H1 (cell line): ENCODE measurements around the gene SLC35F3. TPM values are rescaled to one million over a fixed set of nuclear protein-coding genes. Genes with fewer than 3 reads are reported as not detected.

Experiments
- CTCF ChIA-PET: fragments of 300-600 bp; sonication (Branson Sonifier 250); formaldehyde crosslinking; loops from one replicate; lab custom pipeline; 2021; ENCODE audit not compliant: partially characterized antibody; lab: Charles Lee
- POLR2A ChIA-PET: fragments of 300-600 bp; sonication (Branson Sonifier 250); formaldehyde crosslinking; loops from one replicate; lab custom pipeline; 2021; ENCODE audit warnings: inconsistent platforms; ENCODE audit not compliant: partially characterized antibody; lab: Charles Lee
- DNase-seq, 2 experiments: peaks; one replicate each; pipeline versions ENCODE4 v3.0.0 to v3.0.0-alpha.2; 2010 to 2022; ENCODE audit warnings: low spot score in 2 of 2, low read depth in 1 of 2, mixed read lengths in 1 of 2
- FAIRE-seq: peaks from 2 replicates; lab custom pipeline; 2011; peaks lifted over from hg19 to GRCh38; lab: Jason Lieb, UNC
- H2AFZ ChIP-seq: 2 replicates; pipeline ENCODE4 v1.8.1; 2012; ENCODE audit warnings: low read length, inconsistent platforms
- H2AK5ac ChIP-seq: 2 replicates; pipeline ENCODE4 v1.6.1; 2013; ENCODE audit warnings: low read depth, low read length
- H2BK120ac ChIP-seq: replicated peaks from 2 replicates; pipeline ENCODE3; 2013; ENCODE audit warnings: low read depth, low read length, inconsistent platforms
- H2BK12ac ChIP-seq: 2 replicates; pipeline ENCODE4 v1.6.1; 2013; ENCODE audit warnings: low read depth, low read length
- H2BK15ac ChIP-seq: 2 replicates; pipeline ENCODE4 v1.6.1; 2013; ENCODE audit warnings: low read length
- H2BK20ac ChIP-seq: 2 replicates; pipeline ENCODE4 v1.6.1; 2013; ENCODE audit warnings: low read length
- H2BK5ac ChIP-seq: 2 replicates; pipeline ENCODE4 v1.6.1; 2013; ENCODE audit warnings: low read depth, low read length
- H3K14ac ChIP-seq: 2 replicates; pipeline ENCODE4 v1.6.1; 2013; ENCODE audit warnings: inconsistent platforms; ENCODE audit not compliant: insufficient read length
- H3K18ac ChIP-seq: 2 replicates; pipeline ENCODE4 v1.6.1; 2013; ENCODE audit warnings: low read length; ENCODE audit errors: extremely low read depth
- H3K23ac ChIP-seq: 2 replicates; pipeline ENCODE4 v1.6.1; 2013; ENCODE audit warnings: inconsistent platforms; ENCODE audit not compliant: insufficient read length
- H3K23me2 ChIP-seq: 2 replicates; pipeline ENCODE4 v1.6.1; 2013; ENCODE audit warnings: low read depth, low read length
- H3K27ac ChIP-seq: 2 replicates; pipeline ENCODE4 v1.6.1; 2011; ENCODE audit warnings: low read depth, low read length, inconsistent platforms
- H3K27me3 ChIP-seq, 4 experiments: replicated peaks in 1 of 4; 1 replicate in 1 of 4; 2 replicates in 3 of 4; pipeline versions ENCODE4 v1.6.1 to v1.8.1; 2011 to 2013; ENCODE audit warnings: low read length in 3 of 4, mild to moderate bottlenecking in 3 of 4, inconsistent platforms in 2 of 4, mixed read lengths in 2 of 4, moderate library complexity in 1 of 4; ENCODE audit not compliant: control insufficient read depth in 3 of 4, insufficient read depth in 3 of 4; ENCODE audit errors: extremely low read depth in 1 of 4
- H3K36me3 ChIP-seq, 4 experiments: 2 replicates each; pipeline versions ENCODE4 v1.6.1 to v1.8.1; 2011 to 2013; ENCODE audit warnings: mild to moderate bottlenecking in 4 of 4, low read length in 3 of 4, moderate library complexity in 2 of 4, control low read depth in 1 of 4, inconsistent platforms in 1 of 4; ENCODE audit not compliant: insufficient read depth in 4 of 4, control insufficient read depth in 2 of 4
- H3K4ac ChIP-seq: replicated peaks from 2 replicates; pipeline ENCODE3; 2013; ENCODE audit warnings: low read length, low read depth, mixed read lengths, inconsistent platforms; ENCODE audit not compliant: insufficient read length
- H3K4me1 ChIP-seq, 4 experiments: replicated peaks in 1 of 4; 1 replicate in 1 of 4; 2 replicates in 3 of 4; pipeline versions ENCODE4 v1.6.1 to v1.8.1; 2011 to 2013; ENCODE audit warnings: low read length in 3 of 4, inconsistent platforms in 2 of 4, mixed read lengths in 1 of 4; ENCODE audit not compliant: insufficient read depth in 4 of 4, control insufficient read depth in 3 of 4
- H3K4me2 ChIP-seq, 2 experiments: 2 replicates each; pipeline versions ENCODE4 v1.6.1 to v1.8.1; 2011 to 2013; ENCODE audit warnings: low read depth in 2 of 2, low read length in 2 of 2, control low read depth in 1 of 2, inconsistent platforms in 1 of 2, mild to moderate bottlenecking in 1 of 2; ENCODE audit not compliant: insufficient read depth in 1 of 2
- H3K4me3 ChIP-seq, 4 experiments: fragments of 200-600, 300-600 bp in 1 of 4; sonication (generic), shearing (Covaris generic), sonication (Bioruptor Twin) in 1 of 4; 2 replicates each; pipeline versions ENCODE4 v1.5.1 to v1.8.1; 2011 to 2016; ENCODE audit warnings: low read length in 4 of 4, low read depth in 3 of 4, control low read depth in 2 of 4, inconsistent platforms in 2 of 4, mild to moderate bottlenecking in 2 of 4, mixed read lengths in 1 of 4, moderate library complexity in 1 of 4; ENCODE audit not compliant: insufficient read depth in 2 of 4; ENCODE audit errors: extremely low read depth in 1 of 4
- H3K56ac ChIP-seq: replicated peaks from 2 replicates; pipeline ENCODE3; 2013; ENCODE audit warnings: low read depth, mild to moderate bottlenecking, mixed read lengths, low read length, inconsistent platforms; ENCODE audit not compliant: insufficient read length
- H3K79me1 ChIP-seq: 2 replicates; pipeline ENCODE4 v1.6.1; 2013; ENCODE audit warnings: low read depth, low read length, control low read depth
- H3K79me2 ChIP-seq, 2 experiments: 2 replicates each; pipeline versions ENCODE4 v1.6.1 to v1.8.1; 2012 to 2013; ENCODE audit warnings: low read length in 2 of 2, mild to moderate bottlenecking in 2 of 2, inconsistent platforms in 1 of 2; ENCODE audit not compliant: insufficient read depth in 2 of 2, control insufficient read depth in 1 of 2
- H3K9ac ChIP-seq, 4 experiments: replicated peaks in 1 of 4; 1 replicate in 1 of 4; 2 replicates in 3 of 4; pipeline versions ENCODE4 v1.6.1 to v1.8.1; 2011 to 2013; ENCODE audit warnings: low read depth in 3 of 4, low read length in 3 of 4, control low read depth in 2 of 4, mild to moderate bottlenecking in 2 of 4, moderate library complexity in 2 of 4, inconsistent platforms in 1 of 4; ENCODE audit errors: extremely low read depth in 1 of 4
- H3K9me3 ChIP-seq, 2 experiments: 2 replicates each; pipeline versions ENCODE4 v1.6.1 to v1.8.1; 2012 to 2013; ENCODE audit warnings: mild to moderate bottlenecking in 2 of 2, moderate library complexity in 2 of 2, control low read depth in 1 of 2, inconsistent platforms in 1 of 2, low read depth in 1 of 2, low read length in 1 of 2, mixed read lengths in 1 of 2; ENCODE audit not compliant: insufficient read depth in 2 of 2
- H4K20me1 ChIP-seq, 2 experiments: replicated peaks in 1 of 2; 2 replicates each; pipeline versions ENCODE3 to v1.8.1; 2011 to 2013; ENCODE audit warnings: inconsistent platforms in 2 of 2, low read length in 2 of 2, mild to moderate bottlenecking in 1 of 2; ENCODE audit not compliant: insufficient read depth in 2 of 2, control insufficient read depth in 1 of 2
- H4K5ac ChIP-seq: 2 replicates; pipeline ENCODE4 v1.6.1; 2013; ENCODE audit warnings: low read length, low read depth, mixed read lengths, inconsistent platforms; ENCODE audit not compliant: insufficient read length
- H4K8ac ChIP-seq: 2 replicates; pipeline ENCODE4 v1.8.0; 2013; ENCODE audit warnings: mild to moderate bottlenecking, moderate library complexity, low read length, inconsistent platforms; ENCODE audit not compliant: insufficient read depth; ENCODE audit errors: extremely low read depth
- H4K91ac ChIP-seq: replicated peaks from 2 replicates; pipeline ENCODE3; 2013; ENCODE audit warnings: low read length, mixed read lengths, inconsistent platforms; ENCODE audit not compliant: insufficient read length
- ASH2L ChIP-seq: fragments of 200-600, 300-600 bp; sonication (generic); IDR thresholded peaks from one replicate; pipeline ENCODE4 v1.7.1; 2017; ENCODE audit warnings: low read length
- BCL11A ChIP-seq, 2 experiments: IDR thresholded peaks; one replicate each; pipeline ENCODE4 v1.6.1; 2011; ENCODE audit warnings: low read depth in 2 of 2, low read length in 2 of 2, mild to moderate bottlenecking in 2 of 2
- CHD2 ChIP-seq: IDR thresholded peaks from 2 replicates; pipeline ENCODE4 v1.6.1; 2012; ENCODE audit warnings: low read length, improper control_type of control experiment
- CTBP2 ChIP-seq: IDR thresholded peaks from 2 replicates; pipeline ENCODE4 v1.7.0; 2011; ENCODE audit warnings: borderline replicate concordance, mild to moderate bottlenecking, moderate library complexity, mixed read lengths, low read length; ENCODE audit not compliant: insufficient read depth, insufficient read length
- GABPA ChIP-seq: IDR thresholded peaks from 2 replicates; pipeline ENCODE4 v1.6.1; 2011; ENCODE audit warnings: mild to moderate bottlenecking, low read length, moderate library complexity, borderline replicate concordance; ENCODE audit not compliant: insufficient read depth
- RFX5 ChIP-seq: IDR thresholded peaks from 2 replicates; pipeline ENCODE4 v1.6.1; 2011; ENCODE audit warnings: low read depth, low read length, improper control_type of control experiment, borderline replicate concordance
- RNF2 ChIP-seq: fragments of 200-900, 300-1000 bp; sonication (generic); IDR thresholded peaks from 2 replicates; pipeline ENCODE4 v1.7.1; 2016; ENCODE audit warnings: borderline replicate concordance, low read depth, mild to moderate bottlenecking, antibody characterized with exemption, low read length; ENCODE audit not compliant: poor library complexity, severe bottlenecking; ENCODE audit errors: missing control alignments
- SIRT6 ChIP-seq: IDR thresholded peaks from one replicate; pipeline ENCODE4 v1.7.1; 2012; ENCODE audit warnings: low read length, inconsistent platforms
- SIX5 ChIP-seq: IDR thresholded peaks from 2 replicates; pipeline ENCODE4 v1.6.1; 2011; ENCODE audit warnings: mild to moderate bottlenecking, low read depth, low read length
- SP1 ChIP-seq: IDR thresholded peaks from 2 replicates; pipeline ENCODE4 v1.6.1; 2011; ENCODE audit warnings: low read depth, low read length
- SRF ChIP-seq: IDR thresholded peaks from 2 replicates; pipeline ENCODE4 v1.6.1; 2011; ENCODE audit warnings: mild to moderate bottlenecking, low read depth, low read length, moderate library complexity
- SUZ12 ChIP-seq: fragments of 200-600 bp; sonication (generic); IDR thresholded peaks from 2 replicates; pipeline ENCODE4 v1.6.1; 2012; ENCODE audit warnings: mild to moderate bottlenecking, inconsistent platforms, low read length, moderate library complexity, mixed read lengths
- YY1 ChIP-seq: IDR thresholded peaks from 2 replicates; pipeline ENCODE4 v1.6.1; 2011; ENCODE audit warnings: low read depth, mild to moderate bottlenecking, low read length
- whole genome bisulfite sequencing, 2 experiments: shearing (Covaris generic) in 1 of 2; methylation state at CpG; one replicate each; pipeline versions ENCODE4 v1.1.6 to v1.1.7; 2013 to 2015; ENCODE audit warnings: low lambda C conversion rate in 2 of 2, mixed read lengths in 2 of 2, inconsistent platforms in 1 of 2, low coverage in 1 of 2, missing lambda C conversion rate in 1 of 2; ENCODE audit not compliant: insufficient replicate concordance in 2 of 2, insufficient coverage in 1 of 2, insufficient read length in 1 of 2; ENCODE audit errors: extremely low coverage in 1 of 2, missing lambda C conversion rate in 1 of 2; 5-methylcytosine and 5-hydroxymethylcytosine counted together
- polyA plus RNA-seq, 7 experiments: library from polyadenylated mRNA; depleted of rRNA in 3 of 7; stranded (reverse) in 5 of 7; unstranded in 2 of 7; fragments of >200 nt in 5 of 7; fragments of 200-250 nt in 2 of 7; gene quantifications; 1 replicate in 5 of 7; 2 replicates in 1 of 7; 4 replicates in 1 of 7; pipeline versions ENCODE4 v1.2.1 to v1.2.3, GENCODE V29; 2011 to 2013; ENCODE audit warnings: missing spikeins in 2 of 7, mixed read lengths in 2 of 7
- total RNA-seq: library from RNA; stranded (reverse); fragmentation: NEBNext Ultra II Directional; extraction: Animal tissue kit (Norgen Biotek cat#: 25700); gene quantifications from 2 replicates; pipeline ENCODE4 v1.2.1, GENCODE V29; 2021

The SLC35F3 gene
- total and polyA plus RNA-seq, 2 of the 8 experiments (the other 6 are each of a cell fraction or from before 2014, with no cell fraction given) = 0.78 to 1.2 TPM

GRCh38 chr1:234169161-234169849, 264.8 kb downstream of the SLC35F3 start:
- ChIA-PET CTCF (interaction anchor here (0.7 to 1.8 kb wide), 5 partner anchors 16 to 139 kb away, joined by 3 to 6 read pairs (median 4); no protein-coding TSS in a partner anchor), POLR2A (no interaction called here)
- Histone ChIP-seq H2AFZ (no peak overlapping the region), H3K4ac (no peak overlapping the region), H3K56ac (no peak overlapping the region), H3K4me1 (peaks cover 0 to 3% (median 1%) of the 10 kb centered on the region in 4 experiments; a peak in 4 of 7 replicates), H3K27ac (no peak overlapping the region), H3K18ac (no peak overlapping the region), H3K79me2 (no peaks in the 10 kb centered on the region), H3K27me3 (no peaks in the 10 kb centered on the region), H4K8ac (no peak overlapping the region), H3K23ac (no peak overlapping the region), H3K9me3 (no peaks in the 10 kb centered on the region), H3K79me1 (no peaks in the 10 kb centered on the region), H4K5ac (no peak overlapping the region), H3K36me3 (no peaks in the 10 kb centered on the region), H2BK20ac (no peak overlapping the region), H4K20me1 (no peaks in the 10 kb centered on the region), H3K9ac (no peak overlapping the region), H3K4me3 (no peak overlapping the region), H2BK120ac (no peak overlapping the region), H3K14ac (no peak overlapping the region), H2BK15ac (no peak overlapping the region), H3K23me2 (no peaks in the 10 kb centered on the region), H4K91ac (no peak overlapping the region), H2BK5ac (no peak overlapping the region), H3K4me2 (no peak overlapping the region), H2AK5ac (no peak overlapping the region), H2BK12ac (no peak overlapping the region)
- FAIRE-seq = no peak
- whole genome bisulfite sequencing, 2 experiments = 90% methylated on average over 9 of the region's 9 CpGs; no CpG with 5 or more reads in 1 of the 2 experiments
- DNase-seq = no peak
- TF ChIP-seq GABPA (no peak), CHD2 (no peak), SIX5 (no peak), SUZ12 (no peak), YY1 (no peak), CTBP2 (no peak), BCL11A (IDR thresholded peaks at IDR 0.05; ENCODE audit: low read depth in 2 of 2, low read length in 2 of 2) (no peak), SP1 (no peak), SRF (no peak), RNF2 (no peak), SIRT6 (no peak), ASH2L (no peak), RFX5 (no peak)
